Measurements from ENCODE around the gene ROBO3. TPM values are rescaled to one million over a fixed set of nuclear protein-coding genes. Genes with fewer than 3 reads are reported as not detected.
A peak's percentile ranks its signal among the peaks of the same experiment; 100 is the strongest.

ROBO3 gene
- total and polyA plus RNA-seq, 3 donors from 2014 or later: 11.8 to 31.6 (median 12.9) TPM

- intact Hi-C loops (cut with DNase I; ENCODE audit: low total_unique reads): no loop called here
- Histone ChIP-seq H3K27me3 (no peaks in the 10 kb centered on the region), H3K27ac (peak overlapping the region in 1 of 2 donors; percentile 76), H3K4me1 (peaks cover 38% of the 10 kb centered on the region), H3K4me3 (no peak overlapping the region), H3K36me3 (ENCODE audit: low read depth, missing control alignments) (no peaks in the 10 kb centered on the region), H3K9me3 (no peaks in the 10 kb centered on the region)
- TF ChIP-seq CTCF (IDR thresholded peaks at IDR 0.05): no peak
- TF ChIP-seq POLR2A (IDR thresholded peaks at IDR 0.05): no peak
- 51 to 54% methylated on average over 6 to 9 of the region's 9 CpGs for WGBS, 2 donors
- DNase-seq: peak; percentile 64
Measured at GRCh38 chr11:124896821-124897391, 31.7 kb downstream of the ROBO3 start.

- peaks cover 30% of the 10 kb centered on the region for H3K4me1 ChIP-seq
- intact Hi-C loops (cut with DNase I; ENCODE audit: low total_unique reads): no loop called here
- WGBS, 2 donors: 49 to 59% methylated on average over 12 of the region's 12 CpGs
- H3K27me3 ChIP-seq: no peaks in the 10 kb centered on the region
- no peaks in the 10 kb centered on the region for H3K36me3 ChIP-seq (ENCODE audit: low read depth, missing control alignments)
- DNase-seq: no peak
- peak within 1 kb of the TSS; percentile 57 to 76 for H3K27ac ChIP-seq
- H3K4me3 ChIP-seq: no peak within 1 kb of the TSS
- H3K9me3 ChIP-seq: no peaks in the 10 kb centered on the region
- no peak for TF ChIP-seq CTCF (IDR thresholded peaks at IDR 0.05)
- TF ChIP-seq POLR2A (IDR thresholded peaks at IDR 0.05): no peak
Measured at GRCh38 chr11:124897674-124898262, 32.5 kb downstream of the ROBO3 start, which contains the start of gene ROBO4. TSS of gene ROBO4 (minus strand) at chr11:124897865. CDS start at chr11:124897795, 70 bp downstream.

GRCh38 chr11:124898263-124898680 is 33.0 kb downstream of the ROBO3 start:
- no peaks in the 10 kb centered on the region for H3K27me3 ChIP-seq
- intact Hi-C loops (cut with DNase I; ENCODE audit: low total_unique reads): no loop called here
- TF ChIP-seq CTCF (IDR thresholded peaks at IDR 0.05): no peak
- no peak for TF ChIP-seq POLR2A (IDR thresholded peaks at IDR 0.05)
- DNase-seq: no peak
- H3K9me3 ChIP-seq: no peaks in the 10 kb centered on the region
- no peaks in the 10 kb centered on the region for H3K36me3 ChIP-seq (ENCODE audit: low read depth, missing control alignments)
- 51 to 60% methylated on average over 3 of the region's 3 CpGs for WGBS, 2 donors
- peaks cover 26% of the 10 kb centered on the region for H3K4me1 ChIP-seq
- no peak overlapping the region for H3K4me3 ChIP-seq
- peak overlapping the region; percentile 57 to 76 for H3K27ac ChIP-seq

GRCh38 chr11:124898711-124899110 is 33.5 kb downstream of the ROBO3 start:
- peak; percentile 65 for DNase-seq
- no peak for TF ChIP-seq CTCF (IDR thresholded peaks at IDR 0.05)
- intact Hi-C loops (cut with DNase I; ENCODE audit: low total_unique reads): no loop called here
- H3K27ac ChIP-seq: peak overlapping the region; percentile 57 to 76
- no peak overlapping the region for H3K4me3 ChIP-seq
- no peaks in the 10 kb centered on the region for H3K36me3 ChIP-seq (ENCODE audit: low read depth, missing control alignments)
- WGBS, 2 donors: 30 to 33% methylated on average over 5 of the region's 5 CpGs
- no peaks in the 10 kb centered on the region for H3K27me3 ChIP-seq
- no peaks in the 10 kb centered on the region for H3K9me3 ChIP-seq
- peaks cover 26% of the 10 kb centered on the region for H3K4me1 ChIP-seq
